Left ventricle myocardium inferior (tissue), 1 donor: Measurements from ENCODE around the gene PMEPA1. TPM values are rescaled to one million over a fixed set of nuclear protein-coding genes. Genes with fewer than 3 reads are reported as not detected.

Source experiments
- DNase-seq: peaks from one replicate; pipeline ENCODE4 v3.0.0-alpha.2; 2020
- H3K27ac ChIP-seq: fragments of 200-600 bp; replicated peaks from 2 replicates; pipeline ENCODE4 v1.8.0; 2021
- H3K27me3 ChIP-seq: fragments of 200-600 bp; 2 replicates; pipeline ENCODE4 v1.8.0; 2021; ENCODE audit warnings: low read depth
- H3K36me3 ChIP-seq: fragments of 200-600 bp; 2 replicates; pipeline ENCODE4 v1.8.0; 2021
- H3K4me1 ChIP-seq: fragments of 200-600 bp; 2 replicates; pipeline ENCODE4 v1.8.0; 2021
- H3K4me3 ChIP-seq: fragments of 200-600 bp; 2 replicates; pipeline ENCODE4 v1.8.0; 2021; ENCODE audit warnings: mild to moderate bottlenecking, moderate library complexity
- H3K9me3 ChIP-seq: fragments of 200-600 bp; replicated peaks from 2 replicates; pipeline ENCODE4 v1.8.0; 2021
- intact Hi-C: fragments of 100-400 bp; cut with micrococcal nuclease; formaldehyde crosslinking; loops from one replicate; pipeline ENCODE4 v1.11.0; 2022
- total RNA-seq: library from RNA; stranded (reverse); fragmentation: NEBNext Ultra II Directional; extraction: Animal tissue kit (Norgen Biotek cat#: 25700); gene quantifications from one replicate; pipeline ENCODE4 v1.2.1, GENCODE V29; 2021
- TF ChIP-seq, protein P1 (sequence below): fragments of 200-600 bp; IDR thresholded peaks from 2 replicates; pipeline ENCODE4 v1.8.0; 2021; ENCODE audit warnings: antibody characterized with exemption, mild to moderate bottlenecking, borderline replicate concordance
- donor health status: DM: no; HTN: yes; CAD: no; lungs with severe emphysema.

The PMEPA1 gene
- total RNA-seq, 1 donor from 2014 or later = 36.4 TPM

DNA sequence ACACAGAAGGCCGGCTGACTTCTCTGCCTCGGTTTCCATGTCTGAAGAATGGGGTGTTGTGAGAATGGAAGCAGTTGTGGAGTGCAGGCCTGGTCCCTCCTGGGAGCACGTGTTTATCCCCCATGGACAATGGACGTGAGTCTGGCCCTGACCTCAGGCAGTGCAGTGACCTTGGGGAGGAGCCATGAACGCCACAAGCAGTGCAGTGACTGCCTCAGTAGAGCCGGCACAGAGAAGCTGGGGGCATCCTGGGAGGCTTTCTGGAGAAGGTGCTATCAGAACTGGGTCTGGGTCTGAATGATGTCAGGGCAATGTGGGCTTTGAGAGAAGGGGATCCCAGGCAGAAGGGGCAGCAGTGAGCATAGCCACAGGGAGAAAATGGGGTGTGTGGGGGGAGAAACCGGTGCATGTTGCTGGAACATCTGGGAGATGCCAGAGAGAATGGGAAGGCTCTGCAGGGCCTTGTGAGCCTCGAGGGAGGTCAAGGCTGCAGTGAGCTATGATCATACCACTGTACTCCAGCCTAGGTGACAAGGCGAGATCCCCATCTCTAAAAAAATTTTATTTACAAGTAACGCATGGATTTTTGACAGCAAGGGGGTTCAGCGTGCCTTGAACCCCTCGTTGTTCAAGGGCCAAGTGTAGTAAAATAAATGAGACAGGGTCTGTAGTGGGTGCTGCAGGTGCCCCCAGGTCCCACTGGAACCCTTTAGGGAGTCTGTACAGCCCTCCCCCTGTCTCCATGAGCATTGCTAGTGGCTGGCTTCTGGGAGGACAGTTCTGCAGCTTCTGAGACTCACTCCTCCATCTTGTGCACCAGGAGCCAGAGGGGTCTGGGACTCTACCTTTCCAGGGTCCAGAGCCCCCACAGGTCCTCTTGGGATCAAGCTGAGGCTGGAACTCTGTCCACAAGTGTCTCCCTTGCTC lies 62.5 kb downstream of the PMEPA1 start:
- Histone ChIP-seq H3K36me3 (peaks cover 13% of the 10 kb centered on the region), H3K27ac (no peak overlapping the region), H3K9me3 (peaks cover 24% of the 10 kb centered on the region), H3K27me3 (no peaks in the 10 kb centered on the region), H3K4me1 (no peaks in the 10 kb centered on the region), H3K4me3 (no peak overlapping the region)
- TF ChIP-seq, protein P1, sequence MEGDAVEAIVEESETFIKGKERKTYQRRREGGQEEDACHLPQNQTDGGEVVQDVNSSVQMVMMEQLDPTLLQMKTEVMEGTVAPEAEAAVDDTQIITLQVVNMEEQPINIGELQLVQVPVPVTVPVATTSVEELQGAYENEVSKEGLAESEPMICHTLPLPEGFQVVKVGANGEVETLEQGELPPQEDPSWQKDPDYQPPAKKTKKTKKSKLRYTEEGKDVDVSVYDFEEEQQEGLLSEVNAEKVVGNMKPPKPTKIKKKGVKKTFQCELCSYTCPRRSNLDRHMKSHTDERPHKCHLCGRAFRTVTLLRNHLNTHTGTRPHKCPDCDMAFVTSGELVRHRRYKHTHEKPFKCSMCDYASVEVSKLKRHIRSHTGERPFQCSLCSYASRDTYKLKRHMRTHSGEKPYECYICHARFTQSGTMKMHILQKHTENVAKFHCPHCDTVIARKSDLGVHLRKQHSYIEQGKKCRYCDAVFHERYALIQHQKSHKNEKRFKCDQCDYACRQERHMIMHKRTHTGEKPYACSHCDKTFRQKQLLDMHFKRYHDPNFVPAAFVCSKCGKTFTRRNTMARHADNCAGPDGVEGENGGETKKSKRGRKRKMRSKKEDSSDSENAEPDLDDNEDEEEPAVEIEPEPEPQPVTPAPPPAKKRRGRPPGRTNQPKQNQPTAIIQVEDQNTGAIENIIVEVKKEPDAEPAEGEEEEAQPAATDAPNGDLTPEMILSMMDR = no peak
- intact Hi-C loops = no loop called here
- no peak for DNase-seq

DNA sequence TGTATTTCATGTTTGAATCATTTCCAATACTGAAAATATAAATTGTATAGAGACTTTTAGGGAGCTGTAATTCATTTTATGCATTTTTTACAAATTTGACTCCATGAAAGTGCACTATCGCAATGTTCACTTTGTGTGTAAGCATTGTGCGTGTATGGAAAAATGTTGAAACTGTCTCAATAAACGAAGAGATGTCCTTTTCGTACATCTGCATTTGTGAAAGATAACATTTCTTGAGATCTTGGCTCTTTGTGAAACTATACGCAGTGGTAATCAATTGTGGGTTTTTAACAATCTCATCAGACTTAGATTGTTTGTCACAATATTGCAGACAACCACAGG lies 70.9 kb downstream of the PMEPA1 start:
- intact Hi-C loops = no loop called here
- peaks cover 34% of the 10 kb centered on the region for H3K9me3 ChIP-seq
- H3K4me3 ChIP-seq = no peak overlapping the region
- TF ChIP-seq, protein P1 = no peak
- H3K27ac ChIP-seq = no peak overlapping the region
- no peak for DNase-seq
- H3K27me3 ChIP-seq = peaks cover 15% of the 10 kb centered on the region
- H3K36me3 ChIP-seq = no peaks in the 10 kb centered on the region
- H3K4me1 ChIP-seq = no peaks in the 10 kb centered on the region

DNA sequence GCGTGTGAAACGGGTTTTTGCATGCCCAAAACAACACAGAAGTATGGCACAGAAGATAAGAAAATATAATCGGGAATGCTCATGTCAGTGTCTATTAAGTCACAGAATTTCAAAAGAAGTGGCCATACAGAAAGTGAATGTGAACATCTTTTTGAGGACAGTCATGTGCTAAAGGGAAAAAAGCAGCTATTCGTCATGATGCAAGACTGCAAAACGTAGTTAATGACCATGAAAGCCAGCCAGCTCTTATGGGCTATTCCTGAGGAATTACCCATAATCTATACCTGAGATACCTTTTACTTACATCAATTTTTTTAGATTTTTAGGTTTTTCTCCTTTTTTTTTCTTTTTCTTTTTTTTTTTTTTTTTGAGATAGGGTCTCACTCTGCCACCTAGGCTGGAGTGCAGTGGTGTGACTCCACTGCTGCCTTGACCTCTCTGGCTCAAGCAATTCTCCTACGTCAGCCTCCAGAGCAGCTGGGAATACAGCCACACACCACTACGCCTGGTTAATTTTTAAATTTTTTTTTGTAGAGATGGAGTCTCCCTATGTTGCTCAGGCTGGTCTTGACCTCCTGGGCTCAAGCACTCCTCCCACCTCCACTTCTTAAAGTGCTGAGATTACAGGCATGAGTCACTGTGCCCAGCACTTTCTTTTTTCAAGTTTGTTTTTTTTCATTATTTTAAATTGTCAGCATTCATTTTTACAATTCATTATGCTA lies 71.5 kb downstream of the PMEPA1 start:
- no peak for DNase-seq
- peaks cover 17% of the 10 kb centered on the region for H3K27me3 ChIP-seq
- TF ChIP-seq, protein P1 = no peak

DNA sequence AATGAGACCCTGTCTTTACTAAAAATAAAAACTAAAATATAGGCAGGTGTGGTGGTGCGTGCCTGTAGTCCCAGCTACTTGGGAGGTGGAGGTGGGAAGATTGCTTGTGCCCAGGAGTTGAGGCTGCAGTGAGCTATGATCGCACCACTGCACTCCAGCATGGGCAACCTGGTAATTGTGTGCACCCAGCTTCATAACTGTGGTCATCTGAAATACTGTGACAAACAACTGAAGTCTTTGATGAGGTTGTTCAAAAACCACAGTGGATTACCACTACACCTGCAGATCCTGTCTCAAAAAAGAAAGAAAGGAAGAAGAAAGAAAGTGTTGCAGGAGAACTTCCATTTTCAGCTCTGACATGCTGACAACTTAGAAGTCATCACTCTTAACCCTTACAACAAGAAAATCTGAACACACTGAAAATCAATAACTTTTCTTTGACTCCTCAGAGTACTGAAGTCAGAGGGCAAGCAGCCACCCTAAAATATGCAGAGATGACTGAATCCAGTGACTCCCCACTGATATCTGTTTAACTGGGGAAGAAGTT lies 75.8 kb downstream of the PMEPA1 start:
- Histone ChIP-seq H3K27ac (no peak overlapping the region), H3K27me3 (peaks cover 33% of the 10 kb centered on the region), H3K4me3 (no peak overlapping the region), H3K9me3 (peaks cover 23% of the 10 kb centered on the region), H3K4me1 (peaks cover under 1% of the 10 kb centered on the region), H3K36me3 (no peaks in the 10 kb centered on the region)
- TF ChIP-seq, protein P1 = no peak
- intact Hi-C loops = no loop called here
- DNase-seq = no peak

More for the DNA sequence above, 71.5 kb downstream of the PMEPA1 start:
- Histone ChIP-seq H3K36me3 (no peaks in the 10 kb centered on the region), H3K27ac (no peak overlapping the region), H3K4me3 (no peak overlapping the region), H3K4me1 (no peaks in the 10 kb centered on the region), H3K9me3 (peaks cover 28% of the 10 kb centered on the region)
- intact Hi-C loops = no loop called here

DNA sequence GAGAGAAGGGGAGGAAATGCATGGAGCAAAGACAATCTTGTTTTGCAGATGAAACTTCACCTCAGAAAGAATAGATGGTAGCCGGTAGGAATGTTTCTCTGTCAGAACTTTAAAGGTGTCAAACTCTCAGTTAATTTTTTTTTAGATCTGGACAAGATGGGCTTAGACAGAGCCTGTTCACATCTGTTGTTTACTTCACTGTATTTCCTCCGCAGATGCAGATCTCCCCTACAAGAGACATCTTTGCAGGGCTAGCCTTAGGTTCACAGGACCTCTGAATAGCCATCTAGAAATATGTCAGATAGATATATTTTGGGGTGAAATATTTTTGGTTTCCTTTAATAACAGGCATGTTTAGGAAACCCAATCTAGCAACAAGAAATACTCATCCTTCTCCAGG lies 77.5 kb downstream of the PMEPA1 start:
- intact Hi-C loops = no loop called here

More for the DNA sequence above, 77.5 kb downstream of the PMEPA1 start:
- H3K4me3 ChIP-seq = no peak overlapping the region
- H3K36me3 ChIP-seq = no peaks in the 10 kb centered on the region
- peaks cover 13% of the 10 kb centered on the region for H3K4me1 ChIP-seq
- no peak overlapping the region for H3K27ac ChIP-seq
- peaks cover 19% of the 10 kb centered on the region for H3K9me3 ChIP-seq
- TF ChIP-seq, protein P1 = no peak
- DNase-seq = no peak
- peaks cover 33% of the 10 kb centered on the region for H3K27me3 ChIP-seq
